GDM1 (cell line): ENCODE data around the gene KIF13A.
"Not testable (repeated sequence)": the region's sequence is repeated elsewhere in the genome, so short reads cannot be mapped to it uniquely, and the experiment has no call there.

Source experiments
- DNase-seq: peaks from one replicate; lab custom pipeline; 2025; lab: John Stamatoyannopoulos, UW

The KIF13A gene

GRCh38 chr6:17900011-17900410 is 87.4 kb downstream of the KIF13A start:
- DNase-seq, result no peak

GRCh38 chr6:17899491-17899890 is 87.9 kb downstream of the KIF13A start:
- no peak for DNase-seq

- DNase-seq, result no peak
Observed at GRCh38 chr6:17897681-17898080, 89.8 kb downstream of the KIF13A start.

GRCh38 chr6:17894905-17895304 is 92.5 kb downstream of the KIF13A start:
- DNase-seq, result no peak

- no peak for DNase-seq
Observed at GRCh38 chr6:17894191-17894590, 93.2 kb downstream of the KIF13A start.

GRCh38 chr6:17892097-17892686 is 95.2 kb downstream of the KIF13A start:
- no peak for DNase-seq

- DNase-seq, result no peak
Observed at GRCh38 chr6:17890309-17890708, 97.1 kb downstream of the KIF13A start.

- not testable (repeated sequence) for DNase-seq
Observed at GRCh38 chr6:17889777-17890176, 97.7 kb downstream of the KIF13A start.

- DNase-seq, result no peak
Observed at GRCh38 chr6:17886891-17887290, 100.5 kb downstream of the KIF13A start.

GRCh38 chr6:17885889-17886576 is 101.4 kb downstream of the KIF13A start:
- no peak for DNase-seq

GRCh38 chr6:17884498-17885478 is 102.6 kb downstream of the KIF13A start:
- DNase-seq, result peak; percentile 31

GRCh38 chr6:17883665-17884497 is 103.6 kb downstream of the KIF13A start:
- no peak for DNase-seq

- DNase-seq, result no peak
Observed at GRCh38 chr6:17881085-17881858, 106.2 kb downstream of the KIF13A start.

- DNase-seq, result no peak
Observed at GRCh38 chr6:17879184-17879583, 108.3 kb downstream of the KIF13A start.

GRCh38 chr6:17878734-17879133 is 108.7 kb downstream of the KIF13A start:
- no peak for DNase-seq

- DNase-seq, result no peak
Observed at GRCh38 chr6:17877895-17878440, 109.5 kb downstream of the KIF13A start.

GRCh38 chr6:17877196-17877894 is 110.1 kb downstream of the KIF13A start:
- no peak for DNase-seq

- DNase-seq, result no peak
Observed at GRCh38 chr6:17874753-17875152, 112.7 kb downstream of the KIF13A start.

- DNase-seq, result no peak
Observed at GRCh38 chr6:17872908-17873307, 114.5 kb downstream of the KIF13A start.

- DNase-seq, result no peak
Observed at GRCh38 chr6:17871836-17872235, 115.6 kb downstream of the KIF13A start.
